ENCODE data around the gene CACNB4.

CACNB4 gene

GRCh38 chr2:151852260-151853069 is 246.4 kb downstream of the CACNB4 start:
- Histone ChIP-seq H3K27me3 (replicated peaks) (no peaks in the 10 kb centered on the region), H3K27ac (no peak overlapping the region), H3K36me3 (replicated peaks) (no peaks in the 10 kb centered on the region), H3K4me3 (ENCODE audit: low read depth, low read length) (no peak overlapping the region)
- DNase-seq, result no peak
- TF ChIP-seq CTCF (IDR thresholded peaks at IDR 0.05; ENCODE audit: low read depth, low read length, missing control alignments), result no peak
- in situ Hi-C loops (cut with HindIII; ENCODE audit: low pct_ligation_motif_present, low sequenced_read_pairs), result no loop called here

- no peak for DNase-seq
These were observed 247.1 kb downstream of the CACNB4 start for GRCh38 chr2:151851761-151852160.

GRCh38 chr2:151849413-151850010 is 249.3 kb downstream of the CACNB4 start:
- Histone ChIP-seq H3K36me3 (replicated peaks) (no peaks in the 10 kb centered on the region), H3K27me3 (replicated peaks) (no peaks in the 10 kb centered on the region), H3K27ac (no peak overlapping the region), H3K4me3 (ENCODE audit: low read depth, low read length) (no peak overlapping the region)
- no peak for TF ChIP-seq CTCF (IDR thresholded peaks at IDR 0.05; ENCODE audit: low read depth, low read length, missing control alignments)
- no peak for DNase-seq
- in situ Hi-C loops (cut with HindIII; ENCODE audit: low pct_ligation_motif_present, low sequenced_read_pairs), result no loop called here

More at GRCh38 chr2:151851761-151852160, 247.1 kb downstream of the CACNB4 start:
- TF ChIP-seq CTCF (IDR thresholded peaks at IDR 0.05; ENCODE audit: low read depth, low read length, missing control alignments), result no peak
- Histone ChIP-seq H3K27me3 (replicated peaks) (no peaks in the 10 kb centered on the region), H3K27ac (no peak overlapping the region), H3K4me3 (ENCODE audit: low read depth, low read length) (no peak overlapping the region), H3K36me3 (replicated peaks) (no peaks in the 10 kb centered on the region)
- in situ Hi-C loops (cut with HindIII; ENCODE audit: low pct_ligation_motif_present, low sequenced_read_pairs), result no loop called here

- TF ChIP-seq CTCF (IDR thresholded peaks at IDR 0.05; ENCODE audit: low read depth, low read length, missing control alignments), result no peak
- in situ Hi-C loops (cut with HindIII; ENCODE audit: low pct_ligation_motif_present, low sequenced_read_pairs), result no loop called here
- H3K4me3 ChIP-seq (ENCODE audit: low read depth, low read length), result no peak overlapping the region
- H3K36me3 ChIP-seq (replicated peaks), result no peaks in the 10 kb centered on the region
- H3K27ac ChIP-seq, result no peak overlapping the region
- DNase-seq, result no peak
- H3K27me3 ChIP-seq (replicated peaks), result no peaks in the 10 kb centered on the region
These were observed 253.0 kb downstream of the CACNB4 start for GRCh38 chr2:151845884-151846283.

- no peaks in the 10 kb centered on the region for H3K36me3 ChIP-seq (replicated peaks)
- H3K27ac ChIP-seq, result no peak overlapping the region
- DNase-seq, result no peak
- H3K27me3 ChIP-seq (replicated peaks), result no peaks in the 10 kb centered on the region
- H3K4me3 ChIP-seq (ENCODE audit: low read depth, low read length), result no peak overlapping the region
- TF ChIP-seq CTCF (IDR thresholded peaks at IDR 0.05; ENCODE audit: low read depth, low read length, missing control alignments), result no peak
- in situ Hi-C loops (cut with HindIII; ENCODE audit: low pct_ligation_motif_present, low sequenced_read_pairs), result no loop called here
These were observed 253.4 kb downstream of the CACNB4 start for GRCh38 chr2:151845481-151845880.
